Left kidney (tissue), 8 donors: ENCODE measurements around the gene ETNK1. TPM values are rescaled to one million over a fixed set of nuclear protein-coding genes. Genes with fewer than 3 reads are reported as not detected.
"Not testable (repeated sequence)": the region's sequence is repeated elsewhere in the genome, so short reads cannot be mapped to it uniquely, and the experiment has no call there.

Experiments used
- DNase-seq: peaks from one replicate; pipeline ENCODE4 v3.0.0-alpha.2; 2013
- long read RNA-seq, 8 donors: transcript quantifications; one replicate each; lab custom pipeline, GENCODE V29; 2026
- polyA plus RNA-seq: library from polyadenylated mRNA; unstranded; fragments of 120-200 nt; gene quantifications from one replicate; pipeline ENCODE4 v1.2.1, GENCODE V29; 2013; ENCODE audit not compliant: insufficient read length

ETNK1 gene, protein sequence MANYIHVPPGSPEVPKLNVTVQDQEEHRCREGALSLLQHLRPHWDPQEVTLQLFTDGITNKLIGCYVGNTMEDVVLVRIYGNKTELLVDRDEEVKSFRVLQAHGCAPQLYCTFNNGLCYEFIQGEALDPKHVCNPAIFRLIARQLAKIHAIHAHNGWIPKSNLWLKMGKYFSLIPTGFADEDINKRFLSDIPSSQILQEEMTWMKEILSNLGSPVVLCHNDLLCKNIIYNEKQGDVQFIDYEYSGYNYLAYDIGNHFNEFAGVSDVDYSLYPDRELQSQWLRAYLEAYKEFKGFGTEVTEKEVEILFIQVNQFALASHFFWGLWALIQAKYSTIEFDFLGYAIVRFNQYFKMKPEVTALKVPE
- polyA plus RNA-seq, result 92.4 TPM
- long read RNA-seq, donor 1, full-length matches to known transcripts, result 16 of 25 reads
- long read RNA-seq, donor 1, partial matches to known transcripts, result 9 of 25 reads
- long read RNA-seq, donor 1, other reads (novel, unspliced or antisense), result 0 of 25 reads
- long read RNA-seq, donor 2, full-length matches to known transcripts, result 15 of 15 reads
- long read RNA-seq, donor 2, partial matches to known transcripts, result 0 of 15 reads
- long read RNA-seq, donor 2, other reads (novel, unspliced or antisense), result 0 of 15 reads
- long read RNA-seq, donor 3, full-length matches to known transcripts, result 14 of 56 reads
- long read RNA-seq, donor 3, partial matches to known transcripts, result 42 of 56 reads
- long read RNA-seq, donor 3, other reads (novel, unspliced or antisense), result 0 of 56 reads
- long read RNA-seq, donor 4, result 0 reads
- long read RNA-seq, donor 5, full-length matches to known transcripts, result 7 of 7 reads
- long read RNA-seq, donor 5, partial matches to known transcripts, result 0 of 7 reads
- long read RNA-seq, donor 5, other reads (novel, unspliced or antisense), result 0 of 7 reads
- long read RNA-seq, donor 6, full-length matches to known transcripts, result 7 of 7 reads
- long read RNA-seq, donor 6, partial matches to known transcripts, result 0 of 7 reads
- long read RNA-seq, donor 6, other reads (novel, unspliced or antisense), result 0 of 7 reads
- long read RNA-seq, donor 7, full-length matches to known transcripts, result 15 of 21 reads
- long read RNA-seq, donor 7, partial matches to known transcripts, result 6 of 21 reads
- long read RNA-seq, donor 7, other reads (novel, unspliced or antisense), result 0 of 21 reads
- long read RNA-seq, donor 8, full-length matches to known transcripts, result 8 of 8 reads
- long read RNA-seq, donor 8, partial matches to known transcripts, result 0 of 8 reads
- long read RNA-seq, donor 8, other reads (novel, unspliced or antisense), result 0 of 8 reads

GRCh38 chr12:22624870-22625761 lies at the start of gene ETNK1:
TSS of gene ETNK1 (plus strand) at chr12:22625171. CDS start at chr12:22625431, 260 bp downstream.
- DNase-seq, result peak; percentile 91

DNA sequence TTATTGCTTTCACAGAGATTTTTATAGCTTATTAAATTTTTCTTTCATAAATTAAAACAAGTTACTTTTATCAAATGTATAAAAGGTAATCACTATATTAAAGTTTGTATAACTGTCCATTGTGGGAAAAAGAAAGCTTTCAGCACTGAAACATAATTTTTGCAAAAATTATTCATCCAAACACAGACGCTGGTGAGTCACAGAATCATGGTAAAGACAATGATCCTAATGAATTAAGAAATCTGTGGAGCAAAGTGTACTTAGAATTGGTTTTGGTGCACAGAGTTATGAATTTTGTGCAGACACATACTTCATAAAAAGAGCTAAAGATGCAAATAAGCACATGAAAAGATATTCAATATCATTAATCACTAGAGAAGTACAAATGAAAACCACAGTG lies 48.9 kb upstream of the ETNK1 start:
- no peak for DNase-seq

- DNase-seq, result no peak
Observed at GRCh38 chr12:22576473-22576872, 48.5 kb upstream of the ETNK1 start.

GRCh38 chr12:22577667-22578066 lies 47.3 kb upstream of the ETNK1 start:
- no peak for DNase-seq

GRCh38 chr12:22578328-22578727 lies 46.6 kb upstream of the ETNK1 start:
- DNase-seq, result no peak

- DNase-seq, result no peak
Observed at GRCh38 chr12:22588817-22589216, 36.2 kb upstream of the ETNK1 start.

GRCh38 chr12:22593864-22594263 lies 31.1 kb upstream of the ETNK1 start:
- no peak for DNase-seq

- DNase-seq, result not testable (repeated sequence)
Observed at GRCh38 chr12:22597539-22597938, 27.4 kb upstream of the ETNK1 start.

GRCh38 chr12:22598141-22598762 lies 26.7 kb upstream of the ETNK1 start:
- peak; percentile 15 for DNase-seq

GRCh38 chr12:22598763-22599161 lies 26.2 kb upstream of the ETNK1 start:
- no peak for DNase-seq

DNA sequence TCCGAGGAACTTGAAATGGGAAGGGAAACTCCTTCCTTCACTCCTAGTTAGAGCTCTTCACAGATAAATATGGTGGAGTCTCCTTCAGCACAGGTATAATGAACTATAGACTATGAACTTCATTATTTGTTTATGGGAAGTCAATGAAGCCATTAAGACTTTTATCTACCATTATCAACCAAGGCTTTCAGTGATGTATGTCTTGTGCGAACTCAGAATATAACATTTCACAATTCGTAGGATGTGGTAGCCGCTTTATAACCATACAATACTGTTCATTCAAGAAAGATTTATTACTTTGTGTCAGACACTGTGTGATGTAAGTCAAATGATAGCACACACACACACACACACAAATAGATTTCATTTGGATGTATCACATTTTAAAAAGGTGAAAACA lies 24.8 kb upstream of the ETNK1 start:
- no peak for DNase-seq

GRCh38 chr12:22609501-22609900 lies 15.5 kb upstream of the ETNK1 start:
- DNase-seq, result no peak

GRCh38 chr12:22610131-22610530 lies 14.8 kb upstream of the ETNK1 start:
- DNase-seq, result no peak

DNA sequence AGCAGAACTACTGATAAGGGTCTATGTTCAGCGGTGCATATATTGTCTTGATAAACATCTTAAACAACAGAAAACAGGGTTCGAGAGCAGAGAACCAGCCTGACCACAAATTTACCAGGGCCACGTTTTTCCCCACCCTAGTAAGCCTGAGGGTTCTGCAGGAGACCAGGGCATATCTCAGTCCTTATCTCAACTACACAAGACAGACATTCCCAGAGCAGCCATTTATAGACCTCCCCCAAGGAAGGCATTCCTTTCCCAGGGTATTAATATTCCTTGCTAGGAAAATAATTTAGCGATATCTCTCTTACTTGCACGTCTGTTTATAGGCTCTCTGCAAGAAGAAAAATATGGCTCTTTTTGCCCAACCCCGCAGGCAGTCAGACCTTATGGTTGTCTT lies 12.1 kb upstream of the ETNK1 start:
- not testable (repeated sequence) for DNase-seq

DNA sequence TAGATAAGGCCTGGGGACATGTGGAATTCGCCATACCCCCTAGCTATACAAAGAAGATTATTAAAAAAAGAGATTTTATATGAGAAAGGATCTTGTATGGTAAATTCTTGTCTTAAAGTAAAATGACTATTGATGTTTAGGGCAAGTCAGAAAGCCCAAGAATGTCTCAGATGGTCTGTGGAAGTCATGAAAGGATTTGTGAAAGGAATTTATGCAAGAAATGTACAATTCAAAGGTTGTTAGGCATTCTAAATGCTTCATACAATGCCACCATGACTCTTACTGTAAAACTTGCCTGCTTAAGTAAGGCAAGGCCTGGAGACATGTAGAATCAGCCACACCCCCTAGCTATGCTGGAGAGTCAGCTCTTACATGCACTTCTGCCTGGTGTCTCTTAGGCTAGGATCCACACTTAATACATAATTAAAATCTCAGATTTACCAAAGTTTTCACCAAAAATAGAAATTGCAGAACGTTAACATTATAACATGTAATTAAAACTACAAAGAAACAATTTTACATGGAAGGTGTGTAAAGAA lies 8.9 kb upstream of the ETNK1 start:
- DNase-seq, result no peak

GRCh38 chr12:22617630-22618029 lies 7.3 kb upstream of the ETNK1 start:
- DNase-seq, result no peak

GRCh38 chr12:22624548-22624869 lies 462 bp upstream of the ETNK1 start:
- DNase-seq, result no peak

GRCh38 chr12:22625762-22626294 lies 857 bp downstream of the ETNK1 start:
- DNase-seq, result peak; percentile 70

DNA sequence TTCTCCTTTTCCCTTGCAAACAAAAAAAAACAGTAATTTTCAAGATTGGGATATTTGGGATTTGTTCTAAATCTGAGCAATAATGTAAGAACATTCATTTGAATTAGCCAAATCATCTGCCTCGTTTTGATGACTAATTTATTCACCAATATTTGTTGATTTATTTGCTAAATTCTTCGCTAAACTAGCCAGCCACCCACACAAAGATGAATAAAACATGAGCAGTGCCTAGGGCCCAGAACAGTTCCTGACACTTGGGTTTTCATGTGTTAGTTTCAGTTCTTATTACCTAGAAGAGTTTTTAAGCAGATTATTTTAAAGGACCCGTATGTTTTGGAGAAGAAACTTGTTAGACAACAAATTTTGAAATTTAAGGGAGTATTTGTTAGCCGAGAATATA lies 1.4 kb downstream of the ETNK1 start:
- DNase-seq, result peak; percentile 34

DNA sequence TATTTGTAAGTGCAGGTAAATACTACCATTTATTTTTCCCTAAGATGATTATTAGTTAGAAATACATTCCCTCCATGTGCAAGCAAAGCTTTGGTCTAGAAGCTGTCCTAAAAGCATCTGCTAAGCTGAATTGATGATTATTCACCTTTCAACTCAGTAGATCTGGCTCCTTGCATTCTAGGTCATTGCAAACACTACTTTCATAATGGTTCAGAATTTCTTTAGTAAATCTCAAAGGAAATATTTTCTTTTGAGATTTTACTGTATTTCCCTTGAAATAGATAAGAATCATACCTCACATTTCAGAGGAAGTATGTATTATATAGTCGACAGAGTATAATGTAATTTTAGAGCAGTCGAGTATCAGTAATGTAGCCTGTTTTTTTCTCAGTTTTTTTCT lies 2.4 kb downstream of the ETNK1 start:
- no peak for DNase-seq
